ENCODE results near the gene TPCN2. TPM values are rescaled to one million over a fixed set of nuclear protein-coding genes. Genes with fewer than 3 reads are reported as not detected.

The TPCN2 gene
- total RNA-seq, 4 donors from 2014 or later, result 18.7 to 34.5 (median 24.7) TPM

DNA sequence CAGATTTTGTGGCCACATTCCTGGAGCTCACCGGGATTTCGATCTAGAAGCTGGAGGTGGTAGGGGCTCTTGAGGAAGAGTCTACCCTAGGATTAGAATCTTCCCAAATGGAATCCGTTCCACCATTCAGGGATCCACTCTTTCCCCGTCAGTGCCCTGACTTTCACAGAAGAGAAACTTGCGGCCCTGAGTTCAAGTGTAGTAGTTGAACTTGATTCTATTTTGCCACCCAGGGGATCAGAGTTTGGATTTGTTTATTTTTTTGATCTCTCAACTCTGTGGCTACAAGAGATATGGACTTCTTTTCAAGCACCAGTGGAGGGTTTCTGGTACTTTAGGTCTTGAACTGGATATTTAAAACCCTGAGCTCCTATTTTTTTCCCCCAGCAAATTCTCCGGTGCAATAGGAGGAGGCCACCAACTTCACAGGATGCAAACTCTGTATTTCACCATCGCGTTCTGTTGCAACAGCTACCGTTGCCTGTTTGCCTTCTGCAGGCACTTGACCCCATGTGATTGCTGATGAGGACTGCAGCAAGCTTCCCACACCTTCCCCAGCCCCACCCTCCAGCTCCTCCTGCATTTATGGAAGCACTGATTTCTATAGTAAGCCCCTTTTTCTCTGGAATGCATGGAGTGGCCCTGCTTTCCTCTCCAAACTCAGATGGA is 20.9 kb upstream of the TPCN2 start:
- intact Hi-C loops (cut with DNase I), result no loop called here
- no peaks in the 10 kb centered on the region for H3K27me3 ChIP-seq
- no peaks in the 10 kb centered on the region for H3K9me3 ChIP-seq
- no peak for TF ChIP-seq EP300 (IDR thresholded peaks at IDR 0.05)
- no peak for TF ChIP-seq POLR2A (IDR thresholded peaks at IDR 0.05; ENCODE audit: low read depth)
- no peak for TF ChIP-seq CTCF (IDR thresholded peaks at IDR 0.05)
- TF ChIP-seq POLR2AphosphoS5 (IDR thresholded peaks at IDR 0.05), result no peak
- no peak overlapping the region for H3K27ac ChIP-seq (replicated peaks in 1 of 4)
- H3K36me3 ChIP-seq, result no peaks in the 10 kb centered on the region
- DNase-seq (ENCODE audit: extremely low spot score), result no peak
- H3K4me1 ChIP-seq, result no peaks in the 10 kb centered on the region
- no peak overlapping the region for H3K4me3 ChIP-seq
- 70% methylated on average over 9 of the region's 9 CpGs for WGBS

DNA sequence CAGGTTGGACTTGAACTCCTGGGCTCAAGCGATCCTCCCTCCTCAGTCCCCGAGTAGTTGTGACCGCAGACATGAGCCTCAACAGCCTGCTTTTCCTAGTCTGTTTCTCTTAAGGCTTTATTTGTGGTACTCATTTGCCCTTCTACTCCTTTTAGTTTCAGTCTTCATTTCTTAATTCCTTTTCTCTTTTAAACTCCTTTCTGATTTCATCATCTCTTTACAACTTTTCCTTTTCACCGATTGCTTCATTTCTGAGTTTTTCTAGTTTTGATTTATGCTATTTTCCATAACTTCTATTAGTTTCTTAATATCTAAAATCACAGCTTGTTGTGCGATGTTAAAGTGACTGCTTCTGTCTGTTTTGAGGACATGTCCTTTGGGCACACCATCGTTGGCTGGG is 18.4 kb upstream of the TPCN2 start:
- 79% methylated on average over 6 of the region's 6 CpGs for WGBS
- H3K4me3 ChIP-seq, result no peak overlapping the region
- H3K9me3 ChIP-seq, result no peaks in the 10 kb centered on the region
- no peaks in the 10 kb centered on the region for H3K27me3 ChIP-seq
- intact Hi-C loops (cut with DNase I), result no loop called here
- H3K27ac ChIP-seq (replicated peaks in 1 of 4), result no peak overlapping the region
- DNase-seq (ENCODE audit: extremely low spot score), result no peak
- no peaks in the 10 kb centered on the region for H3K36me3 ChIP-seq
- TF ChIP-seq POLR2AphosphoS5 (IDR thresholded peaks at IDR 0.05), result no peak
- no peak for TF ChIP-seq CTCF (IDR thresholded peaks at IDR 0.05)
- TF ChIP-seq POLR2A (IDR thresholded peaks at IDR 0.05; ENCODE audit: low read depth), result no peak
- no peak for TF ChIP-seq EP300 (IDR thresholded peaks at IDR 0.05)
- peaks cover 0 to 6% (median 4%) of the 10 kb centered on the region in 4 donors for H3K4me1 ChIP-seq

GRCh38 chr11:69032833-69033232 is 15.9 kb upstream of the TPCN2 start:
- WGBS, result 93% methylated on average over 7 of the region's 7 CpGs
- no peaks in the 10 kb centered on the region for H3K27me3 ChIP-seq
- intact Hi-C loops (cut with DNase I), result no loop called here
- H3K27ac ChIP-seq (replicated peaks in 1 of 4), result no peak overlapping the region
- H3K36me3 ChIP-seq, result no peaks in the 10 kb centered on the region
- no peaks in the 10 kb centered on the region for H3K9me3 ChIP-seq
- TF ChIP-seq CTCF (IDR thresholded peaks at IDR 0.05) (no peak), EP300 (IDR thresholded peaks at IDR 0.05) (no peak), POLR2AphosphoS5 (IDR thresholded peaks at IDR 0.05) (no peak), POLR2A (IDR thresholded peaks at IDR 0.05; ENCODE audit: low read depth) (no peak)
- H3K4me1 ChIP-seq, result peaks cover 6 to 22% (median 16%) of the 10 kb centered on the region in 4 donors
- no peak overlapping the region for H3K4me3 ChIP-seq
- no peak for DNase-seq (ENCODE audit: extremely low spot score)

DNA sequence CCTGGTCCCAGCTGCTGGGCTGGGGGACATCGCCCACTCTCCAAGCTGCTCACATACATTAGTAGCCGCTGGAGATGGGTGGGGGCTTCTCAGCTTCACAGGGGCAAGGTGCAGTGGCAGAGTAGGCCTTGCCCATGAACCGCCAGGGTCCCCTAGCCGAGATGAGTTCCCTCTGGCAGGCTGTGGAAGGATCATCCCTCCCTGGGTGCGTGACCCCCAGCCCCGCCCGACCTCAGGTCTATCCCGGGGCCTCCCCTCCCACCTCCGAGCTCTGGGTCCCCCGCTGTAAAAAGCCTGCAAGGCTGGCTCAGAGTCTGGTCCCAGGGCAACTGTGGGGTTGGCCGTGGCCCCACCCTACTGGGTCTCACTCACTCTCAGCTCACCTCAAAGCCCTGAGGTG is 15.3 kb upstream of the TPCN2 start:
- 76% methylated on average over 2 of the region's 11 CpGs for WGBS
- no peaks in the 10 kb centered on the region for H3K27me3 ChIP-seq
- no peak for TF ChIP-seq CTCF (IDR thresholded peaks at IDR 0.05)
- no peak for TF ChIP-seq POLR2AphosphoS5 (IDR thresholded peaks at IDR 0.05)
- TF ChIP-seq POLR2A (IDR thresholded peaks at IDR 0.05; ENCODE audit: low read depth), result no peak
- TF ChIP-seq EP300 (IDR thresholded peaks at IDR 0.05), result no peak
- no peaks in the 10 kb centered on the region for H3K36me3 ChIP-seq
- H3K9me3 ChIP-seq, result no peaks in the 10 kb centered on the region
- no peak for DNase-seq (ENCODE audit: extremely low spot score)
- peaks cover 6 to 22% (median 16%) of the 10 kb centered on the region in 4 donors for H3K4me1 ChIP-seq
- no peak overlapping the region for H3K4me3 ChIP-seq
- H3K27ac ChIP-seq (replicated peaks in 1 of 4), result no peak overlapping the region
- intact Hi-C loops (cut with DNase I), result no loop called here

Measured in esophagus muscularis mucosa (tissue), 4 donors.